ENCODE results near the gene STAP2.

STAP2 gene

DNA sequence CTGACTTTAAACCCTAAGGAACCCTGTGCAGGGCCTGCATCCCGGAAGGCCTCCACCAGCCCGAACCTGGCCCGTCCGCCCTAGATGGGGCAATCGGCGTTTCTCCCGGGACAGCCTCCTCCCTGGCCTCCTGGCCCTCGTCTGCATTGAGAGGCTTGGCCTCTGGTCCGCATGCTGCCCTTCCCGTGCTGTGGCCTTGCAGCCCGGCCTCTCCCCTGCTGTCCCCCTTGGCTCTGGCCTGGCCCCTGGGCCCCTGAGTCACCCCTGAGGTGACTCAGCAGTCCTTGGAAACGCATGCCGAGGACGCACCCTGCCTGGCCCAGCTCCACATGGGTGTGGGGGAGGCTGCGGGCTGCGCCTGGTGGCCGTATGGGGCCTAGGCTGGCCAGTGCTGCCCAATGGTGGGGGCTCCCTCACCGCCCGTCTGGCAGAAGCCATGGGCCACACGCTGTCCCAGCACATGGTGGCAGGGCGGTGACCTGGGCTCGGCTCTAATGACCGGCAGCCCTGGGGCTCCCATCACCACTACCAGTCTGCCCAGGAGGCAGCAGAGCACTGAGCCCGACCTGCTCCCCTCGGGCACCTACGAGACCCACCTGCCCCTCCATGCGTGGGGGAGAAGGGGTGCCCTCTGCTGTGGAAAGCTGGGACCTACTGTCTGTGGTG lies 36.0 kb upstream of the STAP2 start:
- H3K4me3 ChIP-seq (ENCODE audit: low read length), result no peak overlapping the region; the same call in 1 of the 2 replicates
- no peak for TF ChIP-seq ZNF274 (IDR thresholded peaks at IDR 0.05; ENCODE audit: low read depth, low read length)

DNA sequence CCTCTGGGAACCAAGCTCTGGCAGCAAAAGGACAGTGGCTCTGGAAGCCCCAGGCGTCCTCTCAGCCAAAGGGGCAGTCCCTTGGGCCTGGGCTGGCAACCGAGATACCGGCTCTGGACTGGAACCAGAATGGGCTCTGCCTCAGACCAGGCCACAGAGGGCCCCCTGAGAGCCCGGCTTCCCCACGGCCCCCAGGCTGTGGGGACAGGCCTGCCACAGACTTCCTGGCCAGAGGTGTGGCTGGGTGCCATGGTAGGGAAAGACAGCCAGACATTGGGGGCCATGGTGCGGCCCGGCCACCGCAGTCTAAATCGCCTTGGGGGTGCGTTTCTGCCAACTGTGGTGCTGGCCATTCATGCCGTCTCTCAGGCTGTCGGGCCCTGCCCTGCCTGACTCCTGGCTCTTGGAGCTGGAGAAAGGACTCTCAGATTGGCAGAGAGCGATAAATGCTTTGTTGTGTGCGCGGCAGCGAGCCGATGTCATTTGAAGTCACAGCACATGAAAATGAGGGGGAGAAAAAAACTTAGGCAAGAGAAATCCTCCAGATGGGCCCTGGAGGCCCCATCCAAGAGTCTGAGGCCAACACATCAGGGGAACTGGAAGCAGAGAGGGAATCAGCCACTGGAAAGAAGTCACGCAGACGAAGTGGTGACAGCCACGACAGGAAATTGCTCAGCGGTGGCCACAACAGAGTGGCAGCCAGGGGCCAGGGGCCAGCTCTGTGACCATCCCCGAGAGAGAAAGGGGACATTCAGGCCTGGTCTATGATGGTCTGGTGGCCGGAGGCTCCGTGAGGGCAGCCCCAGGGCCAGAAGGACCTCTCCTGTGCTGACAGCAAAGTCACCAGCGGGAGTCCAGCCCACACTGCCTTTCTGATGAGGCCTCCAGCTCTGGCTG lies 35.2 kb upstream of the STAP2 start:
- no peak for TF ChIP-seq ZNF274 (IDR thresholded peaks at IDR 0.05; ENCODE audit: low read depth, low read length)
- no peak overlapping the region for H3K4me3 ChIP-seq (ENCODE audit: low read length)

DNA sequence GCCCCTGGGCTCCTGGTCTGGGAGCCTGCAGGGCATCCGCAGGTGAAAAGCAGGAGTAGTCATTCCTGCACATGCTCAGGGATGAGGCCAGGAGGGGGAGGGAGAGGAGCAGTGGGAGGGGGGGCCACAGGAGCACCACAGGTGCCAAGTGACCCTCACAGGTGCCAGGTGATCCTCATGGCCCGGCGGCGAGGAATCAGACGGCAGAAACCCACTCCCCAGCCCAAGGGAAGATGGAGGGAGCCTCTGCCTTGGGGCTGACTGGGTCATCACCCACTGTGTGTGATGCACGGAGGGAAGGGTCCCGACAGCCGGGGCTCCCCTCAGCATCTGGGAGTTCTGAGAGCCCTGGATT lies 34.4 kb upstream of the STAP2 start:
- no peak overlapping the region for H3K4me3 ChIP-seq (ENCODE audit: low read length)
- no peak for TF ChIP-seq ZNF274 (IDR thresholded peaks at IDR 0.05; ENCODE audit: low read depth, low read length)

DNA sequence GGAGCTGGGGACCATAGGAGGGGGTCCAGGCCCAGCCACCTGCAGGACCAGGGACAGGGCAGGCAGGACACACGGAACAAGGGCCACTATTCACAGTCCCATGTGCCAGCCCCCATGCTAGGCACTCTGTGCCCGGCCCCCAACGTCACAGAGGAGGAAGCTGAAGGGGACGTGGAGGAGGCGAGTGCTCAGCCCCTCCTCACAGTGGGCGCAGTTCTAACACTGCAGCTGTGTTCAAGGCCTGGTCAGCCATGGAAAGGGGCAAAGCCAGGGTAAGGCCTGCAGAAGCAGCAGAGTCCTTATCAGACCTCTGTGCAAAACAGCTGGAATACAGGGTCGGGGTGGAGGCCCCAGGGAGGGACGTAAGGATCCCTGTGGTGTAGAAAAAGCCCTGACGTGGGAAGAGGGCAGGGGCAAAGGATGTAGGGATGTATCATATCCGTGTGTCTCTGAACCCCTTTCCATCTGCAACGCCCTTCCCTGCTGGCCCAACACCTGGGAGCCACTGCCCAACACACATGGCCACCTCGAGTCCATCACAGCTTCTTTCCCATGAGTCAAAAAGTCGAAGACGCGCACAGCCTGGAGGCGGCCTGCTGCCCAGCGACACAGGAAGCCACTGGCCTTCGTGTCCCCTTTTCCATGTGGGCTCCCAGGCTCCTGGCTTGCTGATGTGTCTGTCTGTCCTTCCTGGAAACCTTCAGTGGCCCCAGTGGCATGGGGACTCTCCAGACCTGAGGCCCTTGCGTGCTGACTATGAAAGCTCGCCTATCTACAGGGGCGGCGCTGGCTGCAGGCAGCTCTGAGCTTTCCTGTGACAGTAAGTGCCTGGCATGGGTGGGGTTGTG lies 33.8 kb upstream of the STAP2 start:
- H3K4me3 ChIP-seq (ENCODE audit: low read length), result no peak overlapping the region
- TF ChIP-seq ZNF274 (IDR thresholded peaks at IDR 0.05; ENCODE audit: low read depth, low read length), result no peak

DNA sequence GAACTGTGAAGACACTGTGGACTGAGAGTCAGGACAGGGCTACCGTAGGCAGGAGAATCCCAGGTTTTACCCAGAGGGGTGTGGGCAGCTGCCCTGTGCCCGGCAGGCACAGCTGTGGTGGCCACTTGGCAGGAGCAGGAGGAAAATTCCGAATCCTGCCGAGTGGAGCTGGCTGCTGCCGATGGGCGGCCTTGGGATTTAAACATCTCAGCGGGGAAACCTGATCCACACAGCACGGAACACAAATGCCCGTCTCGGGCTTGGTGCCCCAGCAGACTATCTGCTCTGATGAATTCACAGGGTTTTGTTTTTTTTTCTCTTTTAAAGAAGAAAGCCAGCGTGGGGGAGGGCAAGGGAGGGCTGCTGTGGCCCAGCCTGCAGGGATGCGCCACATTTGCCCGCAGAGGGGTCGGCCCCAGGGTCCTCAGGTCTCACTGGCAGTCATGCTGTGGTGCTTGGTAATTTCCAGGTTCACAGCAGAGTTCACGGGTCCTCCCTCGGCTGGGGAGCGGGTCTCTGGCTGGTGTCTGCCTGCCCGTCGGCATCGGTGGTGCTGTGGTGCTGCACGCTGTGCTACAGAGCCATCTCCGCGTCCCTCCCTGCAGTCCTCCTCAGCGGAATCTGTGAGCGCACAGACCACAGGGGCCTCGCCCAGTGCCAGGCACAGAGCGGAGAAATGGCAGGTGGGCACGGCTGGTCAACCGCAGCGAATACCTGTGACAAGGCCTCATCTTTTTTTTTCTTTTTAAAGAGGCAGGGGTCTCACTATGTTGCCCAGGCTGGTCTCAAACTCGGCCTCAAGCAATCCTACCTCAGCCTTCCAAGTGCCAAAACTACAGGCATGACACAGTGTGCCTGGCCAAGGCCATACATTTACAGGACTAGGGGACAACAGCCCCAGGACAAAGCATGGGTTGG lies 32.9 kb upstream of the STAP2 start:
- H3K4me3 ChIP-seq (ENCODE audit: low read length), result no peak overlapping the region; the same call in 1 of the 2 replicates

DNA sequence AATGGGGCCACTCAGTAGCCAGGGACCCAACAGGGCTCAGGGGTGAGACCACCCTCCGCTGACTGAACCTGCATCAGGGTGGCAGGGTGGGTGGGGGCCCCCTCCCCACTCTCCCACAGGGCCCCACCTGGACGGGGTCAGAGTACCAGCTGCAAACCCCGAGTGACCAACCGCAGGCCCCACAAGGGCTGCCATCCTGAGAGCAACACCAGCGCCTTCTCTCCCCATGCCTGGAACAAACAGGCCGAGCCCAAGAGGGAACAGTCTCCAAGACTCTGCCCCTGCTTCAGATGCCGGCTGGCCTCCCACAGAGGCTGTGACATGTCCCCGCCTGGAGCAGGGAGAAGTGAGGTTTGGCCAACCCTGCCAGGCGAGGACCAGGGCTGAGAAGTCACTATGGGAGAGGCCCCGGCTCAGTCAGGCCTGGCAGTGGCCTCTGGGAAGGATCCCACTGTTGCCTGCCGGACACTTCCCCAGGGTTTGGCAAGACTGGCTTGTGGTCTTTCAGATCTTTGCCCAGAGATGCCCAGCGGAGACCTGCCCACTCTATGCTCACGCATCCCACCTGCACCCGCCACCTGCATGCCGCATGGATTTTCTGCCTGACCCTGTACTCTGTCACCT lies 31.9 kb upstream of the STAP2 start:
- peak overlapping the region; percentile 8; the same call in 1 of the 2 replicates for H3K4me3 ChIP-seq (ENCODE audit: low read length)
- TF ChIP-seq ZNF274 (IDR thresholded peaks at IDR 0.05; ENCODE audit: low read depth, low read length), result no peak

More for the DNA sequence above, 32.9 kb upstream of the STAP2 start:
- no peak for TF ChIP-seq ZNF274 (IDR thresholded peaks at IDR 0.05; ENCODE audit: low read depth, low read length)

DNA sequence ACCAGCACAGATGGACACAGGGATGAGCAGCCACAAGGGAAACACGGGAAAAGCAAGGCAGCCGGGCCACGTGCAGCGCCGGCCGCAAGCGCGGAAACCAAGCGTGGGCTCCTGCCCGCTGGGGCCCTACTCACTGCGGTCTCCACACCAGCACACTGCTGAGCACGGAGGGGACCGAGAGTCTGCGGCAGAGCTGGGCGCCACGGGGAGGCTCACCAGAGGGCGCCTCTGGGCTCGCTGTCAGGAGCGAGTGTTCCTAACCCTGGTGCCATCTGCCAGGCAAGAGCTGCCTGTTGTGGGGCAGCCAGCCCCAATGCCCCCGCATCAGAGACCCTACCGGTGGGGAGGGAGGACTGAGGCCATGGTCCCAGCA lies 31.2 kb upstream of the STAP2 start:
- TF ChIP-seq ZNF274 (IDR thresholded peaks at IDR 0.05; ENCODE audit: low read depth, low read length), result no peak
- H3K4me3 ChIP-seq (ENCODE audit: low read length), result peak overlapping the region; percentile 11; the same call in 1 of the 2 replicates

DNA sequence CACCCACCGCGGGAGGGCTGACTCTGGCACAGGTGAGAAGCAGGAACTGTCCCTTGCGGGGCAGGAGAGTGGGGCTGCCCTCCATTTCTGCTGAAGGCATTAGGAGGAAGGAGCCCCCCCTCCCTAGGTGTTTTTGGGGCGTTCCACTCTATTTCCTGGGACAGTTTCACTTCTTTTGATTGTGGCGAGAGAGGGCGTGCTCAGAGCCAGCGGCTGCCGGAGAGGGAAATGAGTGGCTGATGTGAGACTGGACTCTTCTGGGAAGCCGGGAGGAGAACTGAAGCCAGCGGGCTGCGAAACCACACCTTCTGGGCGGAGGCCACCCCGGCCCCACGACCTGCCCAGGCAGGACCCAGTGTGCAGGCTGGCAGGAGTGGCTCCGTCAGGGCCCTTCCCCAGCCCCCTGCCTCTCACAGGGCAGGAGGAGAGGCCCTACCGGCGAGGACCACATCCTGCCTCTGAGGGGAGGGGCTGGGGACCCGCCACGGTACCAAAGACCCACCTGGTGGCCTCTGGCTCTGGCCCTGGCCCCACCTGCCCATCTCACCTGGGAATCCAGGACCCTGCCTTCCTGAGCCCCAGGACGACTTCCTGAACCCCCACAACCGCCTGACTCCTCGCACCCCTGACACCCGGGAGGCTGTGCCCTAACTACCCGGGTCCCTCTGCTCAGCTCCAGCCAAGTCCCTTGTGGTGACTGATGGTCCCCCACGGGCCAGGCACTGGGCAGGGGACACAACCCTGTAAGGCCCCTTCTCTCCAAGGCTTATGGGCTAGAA lies 30.7 kb upstream of the STAP2 start:
- no peak for TF ChIP-seq ZNF274 (IDR thresholded peaks at IDR 0.05; ENCODE audit: low read depth, low read length)
- H3K4me3 ChIP-seq (ENCODE audit: low read length), result peak overlapping the region; percentile 11; the same call in 1 of the 2 replicates

DNA sequence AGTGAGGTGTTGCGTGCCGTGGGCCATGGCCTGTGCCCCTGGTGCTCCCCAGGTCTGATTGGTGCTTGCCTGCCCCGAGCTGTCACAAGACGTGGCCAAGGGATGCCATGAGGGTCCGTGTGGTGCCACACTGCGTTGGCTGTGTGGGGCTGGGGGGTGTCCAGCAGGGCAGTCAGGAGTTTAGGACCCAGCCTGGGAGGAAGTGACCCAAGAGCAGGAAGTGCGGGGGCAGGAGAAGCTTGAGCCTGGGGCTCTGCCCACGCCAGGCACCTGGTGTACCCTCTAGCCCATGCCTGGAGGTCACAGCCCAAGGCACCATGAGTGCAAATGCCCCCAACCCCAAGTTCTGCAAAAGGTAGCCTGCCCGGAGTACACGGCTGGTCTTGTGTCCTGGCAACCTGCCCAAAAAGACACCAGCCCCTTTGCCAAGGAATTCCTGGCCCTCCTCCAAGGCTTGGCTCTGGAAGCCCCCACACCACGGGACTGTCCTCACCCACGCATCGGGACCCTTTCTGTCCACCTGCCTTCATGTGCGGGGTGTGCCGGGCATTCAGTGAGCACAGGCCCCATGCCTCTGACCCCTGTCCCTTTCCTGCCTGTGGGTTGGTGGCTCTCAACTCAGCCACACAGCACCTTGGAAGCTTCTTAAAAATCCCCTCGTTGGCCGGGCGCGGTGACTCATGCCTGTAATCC lies 29.6 kb upstream of the STAP2 start:
- H3K4me3 ChIP-seq (ENCODE audit: low read length), result no peak overlapping the region
- TF ChIP-seq ZNF274 (IDR thresholded peaks at IDR 0.05; ENCODE audit: low read depth, low read length), result no peak

DNA sequence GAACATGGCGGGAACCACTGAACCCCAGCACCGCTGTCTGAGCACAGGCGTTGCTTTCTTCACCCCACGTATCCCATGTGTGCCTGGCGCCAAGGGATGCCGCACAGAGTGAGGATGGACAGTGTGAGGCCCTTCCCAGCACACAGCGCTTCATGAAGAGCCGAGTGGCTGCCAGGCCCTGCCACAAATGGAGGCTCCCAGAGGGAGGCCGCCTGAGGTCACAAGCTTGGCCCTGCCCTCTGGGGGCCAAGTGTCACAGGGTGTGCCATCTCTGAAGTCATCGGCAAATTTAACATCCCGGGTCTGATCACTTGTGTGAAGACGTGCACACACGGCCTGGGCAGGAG lies 29.1 kb upstream of the STAP2 start:
- H3K4me3 ChIP-seq (ENCODE audit: low read length), result no peak overlapping the region
- TF ChIP-seq ZNF274 (IDR thresholded peaks at IDR 0.05; ENCODE audit: low read depth, low read length), result no peak

DNA sequence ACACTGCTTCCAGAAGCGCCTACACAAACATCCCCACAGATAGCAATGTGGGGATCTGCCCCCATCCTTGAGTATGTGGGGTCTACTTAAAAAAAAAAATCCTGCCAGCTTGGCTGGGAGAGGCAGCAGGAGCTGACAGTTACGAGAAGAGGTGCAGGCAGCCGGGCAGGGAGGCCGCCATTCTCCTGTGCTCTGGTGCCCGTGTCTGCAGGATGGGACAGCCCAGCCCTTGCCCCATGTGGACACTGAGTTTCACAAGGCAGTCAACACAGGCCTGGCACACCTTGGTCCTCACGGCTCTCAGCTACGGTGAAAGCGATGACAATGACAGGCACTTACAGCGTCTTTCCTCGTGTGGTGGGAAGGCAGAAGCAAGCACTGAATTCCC lies 28.7 kb upstream of the STAP2 start:
- TF ChIP-seq ZNF274 (IDR thresholded peaks at IDR 0.05; ENCODE audit: low read depth, low read length), result no peak

More for the DNA sequence above, 28.7 kb upstream of the STAP2 start:
- H3K4me3 ChIP-seq (ENCODE audit: low read length), result no peak overlapping the region

Data from GM08714 (cell line).